HG02943 (cell line): ENCODE data around the gene NTHL1.

Source experiments
- ATAC-seq: cut with Tn5 transposase; IDR thresholded peaks from one replicate; pipeline ENCODE4 v1.9.1; 2021; ENCODE audit warnings: mild to moderate bottlenecking, low read depth, moderate library complexity; ENCODE audit not compliant: unreplicated experiment

NTHL1 gene

GRCh38 chr16:2032285-2033056 lies 15.2 kb downstream of the NTHL1 start:
- no peak for ATAC-seq

GRCh38 chr16:2031081-2031577 lies 16.5 kb downstream of the NTHL1 start:
- ATAC-seq = no peak

- ATAC-seq = no peak
These were observed 17.6 kb downstream of the NTHL1 start for GRCh38 chr16:2030036-2030435.

- no peak for ATAC-seq
These were observed 18.3 kb downstream of the NTHL1 start for GRCh38 chr16:2029350-2029749.

GRCh38 chr16:2028620-2029220 lies 18.9 kb downstream of the NTHL1 start:
- no peak for ATAC-seq

- ATAC-seq = no peak
These were observed 19.5 kb downstream of the NTHL1 start for GRCh38 chr16:2028146-2028545.

- ATAC-seq = no peak
These were observed 20.3 kb downstream of the NTHL1 start for GRCh38 chr16:2027024-2028010.

GRCh38 chr16:2026461-2027023 lies 21.1 kb downstream of the NTHL1 start, which contains the start of gene NHERF2:
Gene NHERF2, plus strand, starts transcription at chr16:2026902. Its CDS starts 104 bp downstream, at chr16:2027006.
- ATAC-seq = no peak

- ATAC-seq = no peak
These were observed 21.7 kb downstream of the NTHL1 start for GRCh38 chr16:2025878-2026460.

- ATAC-seq = no peak
These were observed 22.4 kb downstream of the NTHL1 start for GRCh38 chr16:2025251-2025650.

GRCh38 chr16:2024032-2024420 lies 23.6 kb downstream of the NTHL1 start:
- ATAC-seq = no peak

GRCh38 chr16:2023092-2024031 lies 24.3 kb downstream of the NTHL1 start:
- ATAC-seq = peak; percentile 69

- no peak for ATAC-seq
These were observed 24.9 kb downstream of the NTHL1 start for GRCh38 chr16:2022723-2023091.

GRCh38 chr16:2019921-2020831 lies 27.5 kb downstream of the NTHL1 start:
- ATAC-seq = no peak

GRCh38 chr16:2019518-2019920 lies 28.1 kb downstream of the NTHL1 start, which contains the start of gene NPW:
Gene NPW, plus strand, starts transcription at chr16:2019785.
- ATAC-seq = no peak

GRCh38 chr16:2016407-2016922 lies 31.2 kb downstream of the NTHL1 start:
- no peak for ATAC-seq

GRCh38 chr16:2015947-2016208 lies 31.8 kb downstream of the NTHL1 start:
- no peak for ATAC-seq
